DMS53 treated with DMSO at 0.1 percent for 48 hours (cell line): ENCODE data around the gene HPCAL1.

Experiments used
- DNase-seq: peaks from one replicate; lab custom pipeline; 2025; ENCODE audit not compliant: unreplicated experiment; lab: John Stamatoyannopoulos, UW

The HPCAL1 gene

DNA sequence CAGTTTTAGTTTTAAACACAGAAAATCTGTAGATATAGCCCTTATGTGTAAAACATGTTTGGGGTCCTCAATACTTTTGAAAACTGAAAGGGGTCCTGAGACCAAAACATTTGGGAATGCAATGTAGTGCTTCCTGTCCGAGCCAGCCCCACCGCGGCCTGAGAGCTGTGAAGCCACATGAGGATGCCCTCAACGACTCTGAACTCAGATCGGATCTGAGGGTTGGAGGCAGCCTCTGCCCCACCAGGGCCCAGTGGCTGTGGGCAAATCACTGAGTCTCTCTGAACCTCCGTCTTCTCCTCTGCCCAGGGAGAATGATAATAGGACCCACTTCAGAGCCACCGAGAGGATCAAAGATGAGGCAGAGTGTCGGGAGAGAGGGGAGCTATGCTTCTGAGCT is 33.4 kb upstream of the HPCAL1 start:
- no peak for DNase-seq

DNA sequence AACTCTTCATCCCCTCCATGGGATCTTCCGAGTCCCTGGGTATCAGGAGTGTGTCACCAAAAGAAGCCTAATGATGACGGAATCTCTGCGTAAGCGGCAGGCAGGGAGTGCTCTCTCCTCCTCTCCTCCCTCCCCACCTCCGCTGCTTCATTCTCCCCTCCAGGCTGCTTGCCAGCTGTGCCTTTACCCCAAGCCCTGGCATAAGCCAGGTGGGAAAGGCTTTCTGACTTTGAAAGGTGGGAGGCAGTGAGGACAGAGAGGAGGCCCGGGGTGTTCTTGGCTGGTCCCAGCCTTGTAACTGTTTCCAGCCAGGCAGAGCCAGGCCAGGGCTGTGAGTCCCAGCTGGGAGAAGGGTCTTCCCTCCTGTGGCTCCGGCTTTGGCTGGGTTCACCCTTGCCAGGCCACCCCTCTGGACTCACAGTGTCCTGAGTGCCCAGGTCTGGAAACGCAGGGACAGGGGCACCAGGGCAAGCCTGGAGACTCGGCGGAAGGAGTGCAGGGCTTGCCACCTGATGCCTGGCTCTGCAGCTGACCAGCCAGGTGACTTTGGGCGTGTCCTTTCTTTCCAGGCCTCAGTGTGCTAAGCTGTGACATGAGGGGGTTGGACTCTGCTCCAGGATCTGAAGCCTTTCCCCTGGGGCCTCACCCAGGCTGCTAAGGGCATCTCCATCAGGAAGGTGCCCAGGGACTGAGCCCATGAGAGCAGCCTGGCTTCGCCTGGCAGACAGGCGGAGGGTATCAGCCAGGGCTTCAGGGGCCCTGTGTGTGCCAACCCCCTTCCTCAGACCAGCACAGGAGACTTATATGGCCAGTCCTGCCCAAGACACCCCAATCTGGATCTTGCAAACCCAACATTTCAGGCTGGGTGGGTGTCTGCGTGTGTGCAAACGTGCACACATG is 32.7 kb upstream of the HPCAL1 start:
- DNase-seq = no peak

DNA sequence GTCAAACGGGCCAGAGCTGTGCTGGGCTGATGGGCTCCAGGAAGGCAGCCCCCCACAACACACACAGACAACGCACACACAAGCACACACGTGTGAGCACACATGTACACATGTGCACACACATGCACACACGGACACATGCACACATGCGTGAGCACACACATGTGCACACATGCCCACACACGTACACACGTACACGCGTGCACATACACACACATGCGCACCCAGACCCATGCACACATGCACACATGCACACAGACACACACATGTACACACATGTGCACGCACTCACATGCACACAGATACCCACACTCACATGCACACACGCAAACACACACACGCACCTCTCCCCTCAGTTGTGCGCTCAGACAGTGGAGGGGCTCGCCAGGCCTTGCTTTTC is 31.2 kb upstream of the HPCAL1 start:
- no peak for DNase-seq

DNA sequence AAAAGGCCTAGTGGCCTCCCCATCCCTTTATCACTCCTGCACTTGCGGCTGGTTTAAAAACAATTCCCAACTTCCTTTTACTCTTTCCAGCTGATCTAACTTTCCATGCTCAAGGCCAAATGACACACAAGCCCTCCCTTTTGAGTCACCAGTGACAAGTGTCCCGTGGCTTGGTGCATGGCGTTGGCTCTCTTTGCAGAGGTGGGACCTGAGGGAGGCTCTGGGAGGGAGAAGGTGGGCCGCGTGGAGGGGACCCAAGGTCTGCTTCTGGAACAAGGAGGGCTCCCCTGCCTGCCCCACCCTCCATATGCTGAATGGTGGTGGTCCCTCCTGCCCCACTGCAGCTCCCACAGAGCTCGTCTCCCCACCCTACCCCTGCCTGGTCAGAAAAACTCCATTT is 30.8 kb upstream of the HPCAL1 start:
- no peak for DNase-seq

DNA sequence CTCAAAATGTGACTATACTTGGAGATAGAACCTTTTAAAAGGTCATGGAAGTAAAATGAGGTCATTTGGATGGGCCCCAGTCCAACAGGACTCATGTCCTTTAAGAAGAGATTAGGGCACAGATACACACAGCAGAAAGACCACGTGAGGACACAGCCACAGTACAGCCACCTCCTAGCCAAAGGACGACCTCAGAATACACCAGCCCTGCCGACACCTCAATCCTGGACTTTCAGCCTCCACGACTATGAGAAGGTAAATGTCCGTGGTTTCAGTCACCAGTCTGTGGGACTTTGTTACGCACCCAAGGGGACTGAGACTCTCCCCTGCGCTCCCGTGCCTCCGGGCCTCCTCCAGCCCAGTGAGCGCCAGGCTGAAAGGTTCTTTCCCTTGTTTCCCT is 30.2 kb upstream of the HPCAL1 start:
- no peak for DNase-seq

DNA sequence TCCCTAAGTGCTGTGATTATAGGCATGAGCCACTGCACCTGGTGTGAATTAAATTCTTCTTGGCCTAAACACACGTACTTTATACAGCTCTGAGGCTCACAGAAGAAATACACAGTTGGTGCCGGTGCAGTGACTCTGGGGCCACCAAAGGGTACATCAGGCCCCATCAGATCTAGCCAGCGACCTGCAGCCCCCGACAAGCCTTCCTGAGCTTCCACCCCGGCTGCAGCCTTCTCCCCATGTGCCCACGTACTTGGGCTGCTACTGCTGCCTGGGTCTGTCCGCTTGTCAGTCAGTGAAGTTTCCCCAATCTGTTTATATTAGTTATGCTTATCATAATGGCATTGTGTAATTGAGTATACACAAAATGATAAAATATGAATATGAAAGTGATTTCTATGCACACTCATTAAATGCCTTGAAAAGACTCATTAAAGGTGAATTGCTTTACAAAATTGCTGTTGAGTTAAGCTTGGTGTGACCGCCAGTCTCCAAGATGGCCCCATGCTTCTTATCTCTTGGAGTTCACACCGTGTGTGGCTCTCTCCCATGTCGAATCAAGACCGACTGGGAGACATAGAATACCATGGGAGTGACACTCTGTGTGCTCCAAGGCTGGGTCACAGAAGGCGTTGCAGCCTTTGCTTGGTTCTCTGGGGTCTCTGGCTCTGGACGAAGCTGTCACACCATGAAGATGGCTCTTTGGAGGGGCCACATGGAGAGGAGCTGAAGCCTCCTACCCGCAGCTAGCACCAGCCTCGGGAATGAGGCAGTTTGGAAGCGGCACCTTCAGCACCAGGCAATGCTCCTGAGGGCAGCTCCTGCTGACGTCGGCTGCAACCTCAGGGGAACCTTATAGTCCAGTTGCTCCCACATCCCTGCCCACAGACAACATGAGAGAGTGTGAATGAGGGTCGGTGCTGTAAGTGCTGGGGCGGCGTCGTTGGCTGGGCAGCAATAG is 29.2 kb upstream of the HPCAL1 start:
- no peak for DNase-seq

DNA sequence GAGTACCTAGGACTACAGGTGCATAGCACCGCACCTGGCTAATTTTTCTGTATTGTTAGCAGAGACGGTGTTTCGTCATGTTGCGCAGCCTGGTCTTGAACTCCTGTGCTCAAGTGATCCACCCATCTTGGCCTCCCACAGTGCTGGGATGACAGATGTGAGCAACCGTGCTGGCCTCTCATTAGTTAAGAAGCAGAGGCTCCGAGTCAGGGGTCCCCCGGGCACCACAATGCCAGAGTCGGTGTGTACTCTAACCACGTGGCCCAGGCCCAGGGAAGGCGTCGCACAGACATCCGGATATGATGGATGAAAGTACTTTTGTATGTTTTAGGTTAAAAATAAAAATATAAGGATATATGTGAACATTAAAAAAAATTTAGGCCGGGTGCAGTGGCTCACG is 28.3 kb upstream of the HPCAL1 start:
- DNase-seq = no peak

DNA sequence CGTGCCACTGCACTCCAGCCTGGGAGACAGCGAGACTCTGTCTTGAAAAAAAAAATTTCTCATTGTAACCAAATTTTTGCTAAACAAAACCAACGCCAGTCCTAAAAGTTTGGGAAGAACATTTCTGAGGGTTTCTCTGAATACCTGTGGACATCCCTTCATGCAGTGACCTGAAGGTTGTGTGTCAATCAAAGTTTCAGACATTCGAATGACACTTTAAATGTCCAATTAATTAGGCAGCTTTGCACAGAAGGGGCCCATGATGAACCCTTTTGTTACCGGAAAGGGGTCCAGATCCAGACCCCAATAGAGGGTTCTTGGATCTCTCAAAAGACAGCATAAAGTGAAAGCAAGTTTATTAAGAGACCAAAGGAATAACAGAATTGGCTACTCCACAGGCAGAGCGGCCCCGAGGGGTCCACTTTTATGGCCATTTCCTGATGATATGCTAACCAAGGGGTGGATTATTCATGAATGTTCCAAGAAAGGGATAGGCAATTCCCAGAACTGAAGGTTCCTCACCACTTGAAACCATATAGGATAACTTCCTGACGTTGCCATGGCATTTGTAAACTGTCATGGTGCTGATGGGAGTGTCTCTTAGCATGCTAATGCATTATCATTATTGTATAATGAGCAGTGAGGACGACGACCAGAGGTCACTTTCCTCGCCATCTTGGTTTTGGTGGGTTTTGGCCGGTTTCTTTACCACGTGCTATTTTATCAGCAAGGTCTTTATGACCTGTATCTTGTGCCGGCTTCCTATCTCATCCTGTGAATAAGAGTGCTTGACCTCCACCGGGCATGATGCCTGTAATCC is 27.5 kb upstream of the HPCAL1 start:
- DNase-seq = no peak

DNA sequence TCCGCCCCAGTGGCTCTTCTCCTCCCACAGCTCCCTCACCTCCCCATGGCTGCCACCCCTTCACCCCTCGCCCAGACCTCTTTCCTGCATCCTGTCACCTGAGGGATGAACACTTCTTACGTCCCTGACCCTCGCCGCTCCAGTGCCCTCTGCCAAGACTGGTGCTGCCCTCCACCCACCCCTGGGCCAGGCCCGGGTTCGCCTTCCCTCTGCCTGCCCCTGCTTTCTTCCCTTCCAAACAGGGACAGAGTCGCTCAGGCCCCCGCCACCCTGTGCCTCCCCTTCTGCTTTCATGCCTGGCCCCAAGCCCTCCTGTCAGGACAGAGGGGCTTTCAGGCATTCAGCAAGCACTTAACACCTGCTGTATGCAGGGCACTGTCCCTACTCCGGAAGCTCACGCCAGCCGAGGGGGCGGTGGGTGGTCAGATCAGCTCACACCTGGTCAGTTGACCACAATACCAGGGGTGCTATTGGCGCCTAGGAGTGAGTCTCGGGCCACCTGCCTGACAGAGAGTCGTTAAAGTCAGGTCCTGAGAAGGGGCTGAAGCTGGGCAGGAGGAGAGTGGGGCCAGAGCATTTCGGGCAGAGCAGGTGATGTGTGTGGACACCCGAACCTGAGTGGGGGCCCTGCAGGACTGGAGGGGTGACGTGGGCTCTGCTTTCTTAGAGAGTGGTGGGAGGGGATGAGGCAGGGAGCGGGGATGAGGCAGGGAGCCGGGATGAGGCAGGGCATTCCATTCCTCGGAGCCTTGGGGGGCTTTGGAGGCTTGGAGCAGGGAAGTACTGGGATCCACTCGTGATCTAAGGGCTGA is 26.0 kb upstream of the HPCAL1 start:
- no peak for DNase-seq

DNA sequence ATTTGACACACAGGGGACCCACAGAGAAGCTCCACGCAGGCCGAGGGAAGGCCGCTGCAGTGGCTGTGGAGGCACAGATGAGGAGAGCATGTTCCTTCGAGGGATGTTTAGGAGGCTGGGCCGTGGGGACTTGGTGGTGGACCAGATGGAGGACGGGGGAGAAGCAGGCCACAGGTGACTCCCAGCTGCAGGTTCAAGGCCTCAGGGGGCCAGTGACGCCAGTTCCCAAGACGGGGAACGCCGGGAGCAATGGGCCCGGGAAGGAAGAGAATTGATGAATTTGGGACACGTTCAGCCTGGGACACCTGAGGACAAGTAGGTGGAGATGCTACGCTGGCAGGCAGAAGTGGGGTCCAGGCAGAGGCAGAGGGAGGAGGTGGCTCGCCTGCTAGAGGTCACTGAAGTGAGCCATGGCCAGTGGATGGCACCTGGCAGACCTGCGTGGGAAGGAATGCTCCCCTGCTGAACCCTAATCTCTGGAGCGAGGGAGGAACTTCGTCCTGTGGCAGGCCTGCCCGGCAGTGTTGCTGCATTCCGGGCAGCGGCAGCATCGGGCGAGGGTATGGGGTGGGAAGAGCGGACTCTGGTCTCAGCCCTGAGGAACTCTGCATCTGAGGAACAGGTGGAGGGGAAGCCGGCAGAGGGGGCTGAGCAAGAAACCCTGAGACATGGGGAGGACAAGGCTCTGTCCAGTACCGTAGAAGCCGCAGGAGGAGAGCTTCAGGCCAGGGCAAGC is 25.2 kb upstream of the HPCAL1 start:
- DNase-seq = no peak

DNA sequence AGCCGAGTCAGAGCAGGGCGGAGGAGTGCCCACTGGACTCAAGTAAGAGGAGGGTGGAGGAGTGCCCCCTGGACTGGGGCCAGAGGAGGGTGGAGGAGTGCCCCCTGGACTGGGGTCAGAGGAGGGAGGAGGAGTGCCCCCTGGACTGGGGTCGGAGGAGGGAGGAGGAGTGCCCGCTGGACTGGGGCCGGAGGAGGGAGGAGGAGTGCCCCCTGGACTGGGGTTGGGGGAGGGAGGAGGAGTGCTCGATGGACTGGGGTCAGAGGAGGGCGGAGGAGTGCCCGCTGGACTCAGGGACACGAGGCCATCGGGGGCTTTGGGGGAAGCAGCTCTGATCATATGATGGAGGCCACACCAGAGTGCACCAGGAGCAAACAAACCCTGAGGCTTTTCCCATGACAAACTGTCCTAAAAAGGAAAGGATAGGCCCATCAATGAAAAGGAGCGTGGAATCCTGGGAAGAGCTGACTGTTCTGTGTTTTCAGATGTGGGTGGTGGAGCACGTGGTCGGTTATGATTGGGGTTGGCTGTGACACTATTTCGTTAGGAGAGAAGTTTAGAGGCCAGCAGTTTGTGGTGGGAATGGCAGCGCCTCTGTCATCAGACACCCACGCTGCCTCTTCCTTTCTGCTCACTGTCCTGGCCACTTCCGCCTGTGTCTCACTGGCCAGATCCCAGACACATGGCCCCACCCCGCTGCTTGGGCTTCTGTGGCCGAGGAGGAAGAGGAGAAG is 24.5 kb upstream of the HPCAL1 start:
- no peak for DNase-seq

DNA sequence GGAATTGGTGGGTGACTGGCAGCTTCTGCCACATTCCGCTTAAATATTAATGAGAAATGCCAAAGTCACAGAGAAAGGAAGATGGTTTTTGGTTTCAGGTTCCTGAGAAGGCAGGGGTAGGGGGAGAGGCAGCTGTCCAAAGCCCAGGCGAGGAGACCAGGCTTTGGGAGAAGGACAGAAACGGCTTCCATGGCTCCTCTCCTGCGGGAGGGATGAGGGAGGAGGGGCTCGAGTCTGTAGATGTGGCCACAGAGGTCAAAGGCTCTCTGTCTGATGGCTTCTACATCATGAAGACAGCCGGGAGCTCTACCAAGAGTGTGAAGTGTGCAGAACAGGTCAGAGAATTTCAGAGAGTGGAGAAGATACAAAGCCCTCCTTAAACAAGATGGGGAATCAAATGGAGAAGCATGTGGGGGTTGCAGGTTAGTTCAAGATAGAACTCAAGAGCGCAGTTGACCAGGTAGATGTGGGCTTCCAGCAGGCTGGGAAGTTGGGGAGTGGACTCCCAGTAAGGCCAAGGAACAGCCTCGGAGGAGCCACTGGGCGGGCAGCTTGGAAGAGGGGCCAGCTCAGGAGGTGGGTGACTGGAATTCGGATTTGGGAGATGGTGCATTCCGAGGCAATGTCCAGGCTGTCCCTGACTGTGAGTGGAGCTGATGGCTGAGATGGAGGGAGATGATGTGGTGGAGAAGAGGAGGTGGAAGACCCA is 23.8 kb upstream of the HPCAL1 start:
- DNase-seq = no peak

DNA sequence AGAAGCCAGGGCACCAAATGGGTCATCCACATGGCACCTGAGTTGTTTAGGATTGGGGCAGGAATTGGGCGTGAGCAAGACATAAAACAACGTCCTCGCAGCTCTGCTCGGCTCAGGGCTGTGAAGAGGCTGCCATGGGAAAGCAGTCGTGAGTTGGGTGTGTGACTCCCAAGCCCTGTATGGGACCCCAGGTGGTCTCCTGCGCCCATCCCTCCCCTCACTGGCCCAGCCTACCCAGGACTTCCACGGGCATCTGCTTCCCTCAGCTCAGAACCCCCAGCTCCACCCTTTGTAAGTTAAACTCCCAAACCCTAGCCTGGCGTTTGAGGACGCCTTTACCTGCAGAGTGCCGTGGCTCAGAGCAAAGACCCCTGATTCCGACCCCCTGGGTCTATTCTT is 23.2 kb upstream of the HPCAL1 start:
- DNase-seq = no peak

DNA sequence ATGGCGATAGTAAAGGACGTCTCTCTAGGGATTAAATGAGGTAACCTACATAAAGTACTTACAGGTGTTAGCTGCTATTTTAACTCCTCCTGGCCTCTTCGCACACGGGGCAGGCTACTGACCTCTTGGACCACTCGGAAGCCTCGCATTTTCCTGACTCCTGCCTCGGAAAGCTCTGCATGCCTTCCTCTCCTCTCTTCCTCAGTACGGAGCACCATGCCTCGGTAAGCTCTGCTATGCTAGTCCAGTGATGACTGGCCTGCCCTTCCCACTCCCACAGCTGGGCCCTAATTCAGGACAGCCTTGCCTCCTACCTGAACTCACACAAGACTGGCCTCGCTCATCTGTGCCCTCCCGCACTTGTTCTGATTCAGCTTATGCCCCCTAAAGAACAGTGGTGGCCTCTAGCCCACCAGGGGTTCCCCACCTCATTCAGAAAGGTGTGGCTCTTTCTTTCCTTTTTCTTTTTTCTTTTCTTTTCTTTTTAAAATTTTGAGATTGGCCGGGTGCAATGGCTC is 22.7 kb upstream of the HPCAL1 start:
- DNase-seq = no peak

DNA sequence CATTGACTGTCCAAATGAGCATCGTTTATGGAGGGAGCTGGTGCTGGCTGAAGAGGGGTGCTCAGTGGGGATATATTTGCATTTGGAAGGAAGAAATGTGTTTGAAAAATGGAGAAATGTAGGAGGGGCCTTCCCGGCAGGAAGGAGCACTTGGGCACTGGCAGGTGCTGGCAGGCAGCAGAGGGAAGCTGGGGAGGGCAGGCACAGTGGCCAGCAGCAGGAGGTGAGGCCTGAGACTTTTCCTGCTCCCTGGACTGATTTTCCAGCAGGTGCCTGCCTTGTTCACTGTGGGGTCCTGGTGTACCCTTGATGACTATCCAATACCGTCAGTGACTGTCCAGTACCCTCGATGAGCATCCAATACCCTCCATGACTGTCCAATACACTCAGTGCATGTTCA is 20.8 kb upstream of the HPCAL1 start:
- no peak for DNase-seq

DNA sequence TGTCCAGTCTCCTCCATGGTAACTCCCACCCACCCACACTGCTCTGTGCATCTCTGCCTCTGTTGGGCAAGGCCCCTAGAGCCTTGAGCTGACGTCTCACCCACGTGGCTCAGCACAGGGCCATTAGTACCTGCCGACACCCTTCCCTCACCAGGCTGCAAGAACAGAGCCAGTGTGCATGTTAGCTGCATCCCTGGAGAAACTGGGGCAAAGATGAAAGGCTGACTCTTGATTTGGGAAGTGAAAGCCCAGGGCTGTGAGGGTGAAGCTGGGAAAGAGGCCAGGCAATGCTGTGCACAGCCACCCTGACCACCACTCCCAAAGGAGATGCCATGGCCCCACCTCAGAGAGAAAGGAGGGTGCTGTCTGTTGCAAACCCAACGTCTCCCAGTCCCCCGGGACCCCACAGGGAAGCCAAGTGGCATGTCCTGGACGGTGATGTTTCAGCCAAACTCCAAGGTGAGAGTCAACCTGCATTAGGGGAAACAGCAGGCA is 20.0 kb upstream of the HPCAL1 start:
- no peak for DNase-seq

DNA sequence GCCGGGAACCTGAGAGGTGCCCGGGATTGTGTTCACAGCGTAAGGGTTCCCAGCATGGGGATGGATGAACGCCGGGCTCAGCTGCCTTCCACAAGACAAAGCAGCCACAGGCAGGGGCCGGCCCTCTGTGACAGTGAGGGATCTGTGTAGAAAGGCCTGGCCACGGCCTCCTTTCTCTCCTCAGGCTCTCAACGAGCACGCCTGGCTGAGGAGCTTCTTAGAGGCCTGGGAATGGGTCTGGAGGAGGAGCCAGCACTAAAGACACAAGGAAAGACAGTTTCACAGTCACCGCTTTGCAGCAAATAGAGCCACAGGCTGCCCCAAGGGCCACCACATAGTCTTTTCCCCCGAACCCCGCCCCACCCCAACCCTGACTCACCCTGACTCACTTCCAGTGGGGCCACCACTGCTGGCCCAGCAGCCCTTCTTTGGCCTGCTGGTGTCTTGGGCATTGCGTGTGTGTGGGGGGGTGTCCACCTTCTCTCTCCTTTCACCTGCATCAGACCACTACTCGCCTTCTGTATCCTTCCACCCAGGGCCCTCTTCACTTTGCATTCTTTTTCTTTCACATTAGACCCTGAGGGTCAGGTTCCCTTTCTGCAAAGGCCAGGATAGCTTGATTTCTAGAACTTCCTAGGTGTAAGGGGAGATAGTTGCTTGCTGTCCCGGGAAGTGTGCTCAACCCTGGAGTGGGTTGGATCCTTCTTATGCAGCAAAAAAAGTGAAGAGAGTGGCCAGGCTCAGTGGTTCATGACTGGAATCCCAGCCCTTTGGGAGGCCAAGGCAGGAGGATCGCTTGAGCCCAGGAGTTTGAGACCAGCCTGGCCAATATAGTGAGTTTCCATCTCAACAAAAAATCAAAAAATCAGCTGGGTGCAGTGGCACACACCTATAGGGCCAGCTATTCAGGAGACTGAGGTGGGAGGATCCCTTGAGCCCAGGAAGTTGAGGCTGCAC is 19.3 kb upstream of the HPCAL1 start:
- no peak for DNase-seq
